HL-60 (cell line): ENCODE data around the gene TMEM184A.

Experiments
- DNase-seq, 2 experiments: peaks; one replicate each; pipeline ENCODE4 v3.0.0-alpha.2; 2010 to 2020; ENCODE audit warnings: low read depth in 1 of 2, low spot score in 1 of 2
- H3K27ac ChIP-seq: fragments of 250-450 bp; sonication (Bioruptor Pico); replicated peaks from 2 replicates; pipeline ENCODE4 v1.5.1; 2020; ENCODE audit warnings: mild to moderate bottlenecking, moderate library complexity
- H3K27me3 ChIP-seq: fragments of 250-450 bp; sonication (Bioruptor Pico); 2 replicates; pipeline ENCODE4 v1.5.1; 2021; ENCODE audit warnings: mild to moderate bottlenecking, moderate library complexity; ENCODE audit not compliant: insufficient read depth, poor library complexity, severe bottlenecking
- H3K4me3 ChIP-seq: replicated peaks from 2 replicates; pipeline ENCODE4 v1.5.1; 2011; ENCODE audit warnings: mild to moderate bottlenecking, control low read depth, low read length; ENCODE audit not compliant: insufficient read depth
- CTCF ChIP-seq: IDR thresholded peaks from one replicate; pipeline ENCODE4 v1.5.1; 2011; ENCODE audit warnings: low read length, control low read depth, inconsistent platforms; ENCODE audit not compliant: insufficient read depth
- GABPA ChIP-seq: IDR thresholded peaks from 2 replicates; pipeline ENCODE4 v1.6.1; 2012; ENCODE audit warnings: low read depth
- POLR2AphosphoS5 ChIP-seq: IDR thresholded peaks from 2 replicates; pipeline ENCODE4 v1.6.1; 2012; ENCODE audit warnings: low read depth
- REST ChIP-seq: IDR thresholded peaks from 2 replicates; pipeline ENCODE4 v1.6.1; 2012; ENCODE audit warnings: low read depth; ENCODE audit not compliant: insufficient replicate concordance
- SPI1 ChIP-seq: IDR thresholded peaks from 2 replicates; pipeline ENCODE4 v1.6.1; 2012; ENCODE audit warnings: low read depth, mild to moderate bottlenecking, borderline replicate concordance

Gene TMEM184A

DNA sequence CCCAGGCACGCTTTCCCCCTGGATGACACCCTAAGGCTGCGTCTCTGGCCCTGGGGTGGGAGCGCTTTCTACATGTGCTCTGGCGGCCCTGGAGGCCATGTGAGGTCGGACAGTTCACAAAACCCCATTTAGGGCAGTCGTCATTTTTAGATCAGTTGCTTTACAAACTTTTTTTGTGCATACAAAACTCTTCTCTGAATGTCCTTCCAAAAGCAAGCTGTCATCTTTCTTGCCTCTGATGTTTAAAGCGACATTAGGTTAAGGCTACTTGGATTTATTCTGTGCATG is 19.6 kb downstream of the TMEM184A start:
- no peak overlapping the region for H3K4me3 ChIP-seq
- H3K27ac ChIP-seq = no peak overlapping the region
- DNase-seq = no peak
- H3K27me3 ChIP-seq = no peaks in the 10 kb centered on the region
- TF ChIP-seq SPI1 (no peak), CTCF (no peak), POLR2AphosphoS5 (no peak), GABPA (no peak), REST (no peak)

- TF ChIP-seq GABPA = no peak
- peak; percentile 33; the same call in 1 of the 2 replicates for TF ChIP-seq SPI1
- Histone ChIP-seq H3K27me3 (no peaks in the 10 kb centered on the region), H3K4me3 (no peak overlapping the region), H3K27ac (no peak overlapping the region)
- no peak for DNase-seq
These were observed 20.1 kb downstream of the TMEM184A start for GRCh38 chr7:1535701-1536454.

DNA sequence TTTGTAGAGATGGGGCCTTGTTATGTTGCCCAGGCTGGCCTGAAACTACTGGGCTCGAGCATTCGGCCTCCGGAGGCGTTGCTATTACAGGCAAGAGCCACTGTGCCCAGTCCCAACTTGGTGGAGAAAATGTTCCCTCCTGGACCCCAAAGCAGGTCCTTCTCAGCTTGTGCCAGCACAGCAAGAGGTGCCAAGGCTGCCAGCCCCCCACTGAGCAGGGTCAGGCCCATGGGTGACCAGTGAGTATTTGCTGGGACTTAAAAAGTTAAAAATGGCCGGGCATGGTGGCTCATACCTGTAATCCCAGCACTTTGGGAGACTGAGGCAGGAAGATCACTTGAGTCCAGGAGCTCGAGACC is 20.9 kb downstream of the TMEM184A start:
- Histone ChIP-seq H3K27me3 (no peaks in the 10 kb centered on the region), H3K27ac (no peak overlapping the region), H3K4me3 (no peak overlapping the region)
- no peak for DNase-seq
- no peak for TF ChIP-seq GABPA

GRCh38 chr7:1534330-1535099 is 21.5 kb downstream of the TMEM184A start:
- no peak for DNase-seq
- Histone ChIP-seq H3K27ac (no peak overlapping the region), H3K4me3 (no peak overlapping the region), H3K27me3 (no peaks in the 10 kb centered on the region)
- TF ChIP-seq GABPA (no peak), POLR2AphosphoS5 (no peak), REST (no peak)

DNA sequence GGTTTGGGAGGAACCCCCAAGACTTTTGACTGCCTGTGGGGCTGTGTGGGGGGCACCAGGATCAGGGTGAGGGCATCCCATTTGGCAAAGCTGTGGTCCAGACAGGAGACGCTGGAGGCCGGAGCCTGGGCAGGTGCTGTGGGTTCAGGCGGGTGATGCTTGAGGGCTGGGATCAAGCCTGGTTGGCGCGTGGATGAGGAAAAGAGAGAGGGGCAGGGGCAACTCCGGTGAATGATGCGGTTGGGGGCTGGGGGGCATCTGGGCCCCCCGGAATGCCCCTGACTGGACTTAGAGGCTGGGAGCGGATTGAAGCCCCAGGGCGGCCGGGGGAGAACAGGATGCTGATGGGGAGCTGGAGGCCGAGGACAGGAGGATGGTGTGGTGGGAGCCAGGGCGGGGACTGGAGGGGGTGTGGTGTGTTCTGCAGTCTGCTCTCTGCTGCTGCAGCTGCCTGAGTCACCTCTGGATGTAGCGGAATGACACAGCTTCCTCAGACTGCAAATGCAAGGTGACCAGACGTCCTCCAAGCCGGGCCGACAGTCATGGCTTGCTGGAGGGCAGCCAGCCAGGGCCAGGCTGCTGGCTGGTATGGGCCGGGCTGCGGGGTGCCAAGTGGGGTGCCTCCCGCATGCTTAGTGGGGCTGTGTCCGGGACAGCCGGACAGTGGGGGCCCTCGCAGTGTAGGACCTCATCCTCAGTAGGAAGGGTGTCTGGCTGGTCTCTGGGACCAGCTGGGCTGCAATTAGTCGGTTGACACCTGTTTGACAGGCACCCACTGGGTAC is 22.3 kb downstream of the TMEM184A start:
- Histone ChIP-seq H3K4me3 (peak overlapping the region; percentile 68; the same call in 1 of the 2 replicates), H3K27ac (peak overlapping the region; percentile 91), H3K27me3 (no peaks in the 10 kb centered on the region)
- TF ChIP-seq SPI1 (no peak), REST (no peak), CTCF (no peak), POLR2AphosphoS5 (no peak)
- DNase-seq = peak in 1 of 2 experiments; percentile 66
